ENCODE measurements around the gene ATXN2L. TPM values are rescaled to one million over a fixed set of nuclear protein-coding genes. Genes with fewer than 3 reads are reported as not detected.

The ATXN2L gene
- total and polyA plus RNA-seq, 3 experiments from 2014 or later, result 31.0 to 267 (median 266) TPM

- Histone ChIP-seq H3K27me3 (ENCODE audit: insufficient read depth, low read length, poor library complexity, severe bottlenecking) (no peaks in the 10 kb centered on the region), H3K27ac (ENCODE audit: low read depth, low read length) (no peak overlapping the region), H3K4me3 (ENCODE audit: low read length) (no peak overlapping the region), H3K9me3 (ENCODE audit: low read length) (no peaks in the 10 kb centered on the region), H3K4me1 (ENCODE audit: insufficient read depth, low read length) (no peaks in the 10 kb centered on the region), H3K36me3 (ENCODE audit: insufficient read depth, low read length) (peaks cover 41% of the 10 kb centered on the region)
- CTCF ChIA-PET, result no interaction called here
- no peak for DNase-seq
- Mint-ChIP-seq H3K27ac (peak overlapping the region in 1 of 8 donors; percentile 46), H3K36me3 (peaks cover 0 to 73% (median 8%) of the 10 kb centered on the region in 3 donors), H3K4me1 (peaks cover 0 to 2% (median 0%) of the 10 kb centered on the region in 3 donors), H3K27me3 (no peaks in the 10 kb centered on the region), H3K4me3 (peak overlapping the region in 1 of 7 donors; percentile 48), H3K9me3 (no peaks in the 10 kb centered on the region)
- POLR2A ChIA-PET, result interaction anchor here (0.7 to 1.2 kb wide), 2 partner anchors 24 to 25 kb away, joined by 3 to 4 read pairs; partner anchors contain the start of gene SH2B1
These were observed 16.3 kb downstream of the ATXN2L start for GRCh38 chr16:28839004-28839639.

- Mint-ChIP-seq H3K27ac (peak overlapping the region in 2 of 8 donors; percentile 8 to 93), H3K27me3 (no peaks in the 10 kb centered on the region), H3K4me3 (peak overlapping the region in 1 of 7 donors; percentile 36), H3K36me3 (peaks cover 0 to 73% (median 5%) of the 10 kb centered on the region in 3 donors), H3K4me1 (peaks cover 5 to 6% (median 5%) of the 10 kb centered on the region in 3 donors), H3K9me3 (no peaks in the 10 kb centered on the region)
- H3K27me3 ChIP-seq (ENCODE audit: insufficient read depth, low read length, poor library complexity, severe bottlenecking), result no peaks in the 10 kb centered on the region
- H3K4me1 ChIP-seq (ENCODE audit: insufficient read depth, low read length), result peaks cover 4% of the 10 kb centered on the region
- no peaks in the 10 kb centered on the region for H3K9me3 ChIP-seq (ENCODE audit: low read length)
- no peak overlapping the region for H3K4me3 ChIP-seq (ENCODE audit: low read length)
- no peak overlapping the region for H3K27ac ChIP-seq (ENCODE audit: low read depth, low read length)
- H3K36me3 ChIP-seq (ENCODE audit: insufficient read depth, low read length), result peaks cover 41% of the 10 kb centered on the region
- CTCF ChIA-PET, result no interaction called here
- POLR2A ChIA-PET, result interaction anchor here (0.7 kb wide), 1 partner anchor 24 kb away, joined by 4 read pairs; the partner anchor contains the start of gene SH2B1
- no peak for DNase-seq
These were observed 17.1 kb downstream of the ATXN2L start for GRCh38 chr16:28839899-28840298.

GRCh38 chr16:28842696-28843095 lies 19.9 kb downstream of the ATXN2L start:
- H3K27me3 ChIP-seq (ENCODE audit: insufficient read depth, low read length, poor library complexity, severe bottlenecking), result no peaks in the 10 kb centered on the region
- H3K4me1 Mint-ChIP-seq, result peaks cover 26 to 32% (median 30%) of the 10 kb centered on the region in 3 donors
- POLR2A ChIA-PET, result interaction anchor here (1.0 kb wide), 1 partner anchor 20 kb away, joined by 3 read pairs; the partner anchor contains the start of gene ATXN2L
- H3K27me3 Mint-ChIP-seq, result no peaks in the 10 kb centered on the region
- H3K36me3 ChIP-seq (ENCODE audit: insufficient read depth, low read length), result peaks cover 30% of the 10 kb centered on the region
- H3K9me3 Mint-ChIP-seq, result no peaks in the 10 kb centered on the region
- CTCF ChIA-PET, result interaction anchor here (1.4 to 7.5 kb wide), 4 partner anchors 20 to 102 kb away, joined by 3 to 42 read pairs (median 8); partner anchors contain the start of genes ATXN2L and SH2B1
- no peak for DNase-seq
- H3K4me3 Mint-ChIP-seq, result peak overlapping the region in 1 of 7 donors; percentile 75
- H3K27ac ChIP-seq (ENCODE audit: low read depth, low read length), result no peak overlapping the region
- peaks cover 26% of the 10 kb centered on the region for H3K4me1 ChIP-seq (ENCODE audit: insufficient read depth, low read length)
- no peak overlapping the region for H3K4me3 ChIP-seq (ENCODE audit: low read length)
- H3K27ac Mint-ChIP-seq, result no peak overlapping the region
- no peaks in the 10 kb centered on the region for H3K9me3 ChIP-seq (ENCODE audit: low read length)
- H3K36me3 Mint-ChIP-seq, result peaks cover 0 to 61% (median 3%) of the 10 kb centered on the region in 3 donors

GRCh38 chr16:28843766-28844165 lies 21.0 kb downstream of the ATXN2L start:
- no peaks in the 10 kb centered on the region for H3K27me3 Mint-ChIP-seq
- H3K4me1 ChIP-seq (ENCODE audit: insufficient read depth, low read length), result peaks cover 26% of the 10 kb centered on the region
- ChIA-PET POLR2A (interaction anchor here (1.7 kb wide), 1 partner anchor 20 kb away, joined by 8 read pairs; the partner anchor contains the start of gene SH2B1), CTCF (interaction anchor here (1.4 to 7.5 kb wide), 3 partner anchors 20 to 101 kb away, joined by 4 to 42 read pairs (median 13); partner anchors contain the start of genes ATXN2L and SH2B1)
- H3K4me1 Mint-ChIP-seq, result peaks cover 26 to 33% (median 30%) of the 10 kb centered on the region in 3 donors
- H3K27ac Mint-ChIP-seq, result peak overlapping the region in 4 of 8 donors; percentile 17 to 84 (median 48)
- no peaks in the 10 kb centered on the region for H3K9me3 Mint-ChIP-seq
- H3K4me3 ChIP-seq (ENCODE audit: low read length), result no peak overlapping the region
- H3K27me3 ChIP-seq (ENCODE audit: insufficient read depth, low read length, poor library complexity, severe bottlenecking), result no peaks in the 10 kb centered on the region
- no peaks in the 10 kb centered on the region for H3K9me3 ChIP-seq (ENCODE audit: low read length)
- H3K27ac ChIP-seq (ENCODE audit: low read depth, low read length), result no peak overlapping the region
- H3K4me3 Mint-ChIP-seq, result no peak overlapping the region
- peaks cover 27% of the 10 kb centered on the region for H3K36me3 ChIP-seq (ENCODE audit: insufficient read depth, low read length)
- peaks cover 0 to 53% (median 3%) of the 10 kb centered on the region in 3 donors for H3K36me3 Mint-ChIP-seq
- DNase-seq, result no peak

GRCh38 chr16:28844226-28844885 lies 21.6 kb downstream of the ATXN2L start:
- POLR2A ChIA-PET, result interaction anchor here (1.1 to 1.7 kb wide), 2 partner anchors 19 to 22 kb away, joined by 4 to 8 read pairs; partner anchors contain the start of genes ATXN2L and SH2B1
- H3K27ac Mint-ChIP-seq, result peak overlapping the region in 7 of 8 donors; percentile 11 to 98 (median 94)

GRCh38 chr16:28845293-28845692 lies 22.5 kb downstream of the ATXN2L start:
- ChIA-PET POLR2A (interaction anchor here (0.7 to 2.1 kb wide), 5 partner anchors 11 to 23 kb away, joined by 3 to 35 read pairs (median 4); partner anchors contain the start of genes ATXN2L and SH2B1), CTCF (interaction anchor here (3.4 to 7.5 kb wide), 2 partner anchors 18 to 99 kb away, joined by 13 to 42 read pairs; partner anchors contain the start of gene SH2B1)
- no peaks in the 10 kb centered on the region for H3K9me3 Mint-ChIP-seq
- peak overlapping the region; percentile 90 to 95 (median 94) for H3K4me3 Mint-ChIP-seq
- peaks cover 28 to 41% (median 30%) of the 10 kb centered on the region in 3 donors for H3K4me1 Mint-ChIP-seq
- Histone ChIP-seq H3K27ac (ENCODE audit: low read depth, low read length) (peak overlapping the region; percentile 79), H3K9me3 (ENCODE audit: low read length) (no peaks in the 10 kb centered on the region), H3K4me3 (ENCODE audit: low read length) (peak overlapping the region; percentile 90), H3K36me3 (ENCODE audit: insufficient read depth, low read length) (peaks cover 27% of the 10 kb centered on the region), H3K4me1 (ENCODE audit: insufficient read depth, low read length) (peaks cover 26% of the 10 kb centered on the region), H3K27me3 (ENCODE audit: insufficient read depth, low read length, poor library complexity, severe bottlenecking) (no peaks in the 10 kb centered on the region)
- peak overlapping the region; percentile 84 to 99 (median 94) for H3K27ac Mint-ChIP-seq
- H3K36me3 Mint-ChIP-seq, result peaks cover 0 to 52% (median 3%) of the 10 kb centered on the region in 3 donors
- no peaks in the 10 kb centered on the region for H3K27me3 Mint-ChIP-seq
- no peak for DNase-seq

More at GRCh38 chr16:28844226-28844885, 21.6 kb downstream of the ATXN2L start:
- Histone ChIP-seq H3K4me3 (ENCODE audit: low read length) (no peak overlapping the region), H3K9me3 (ENCODE audit: low read length) (no peaks in the 10 kb centered on the region), H3K27me3 (ENCODE audit: insufficient read depth, low read length, poor library complexity, severe bottlenecking) (no peaks in the 10 kb centered on the region), H3K36me3 (ENCODE audit: insufficient read depth, low read length) (peaks cover 27% of the 10 kb centered on the region), H3K4me1 (ENCODE audit: insufficient read depth, low read length) (peaks cover 26% of the 10 kb centered on the region), H3K27ac (ENCODE audit: low read depth, low read length) (no peak overlapping the region)
- CTCF ChIA-PET, result interaction anchor here (1.4 to 7.5 kb wide), 3 partner anchors 19 to 100 kb away, joined by 4 to 42 read pairs (median 13); partner anchors contain the start of genes ATXN2L and SH2B1
- DNase-seq, result no peak
- Mint-ChIP-seq H3K4me1 (peaks cover 26 to 36% (median 30%) of the 10 kb centered on the region in 3 donors), H3K4me3 (peak overlapping the region; percentile 46 to 95 (median 91)), H3K9me3 (no peaks in the 10 kb centered on the region), H3K36me3 (peaks cover 0 to 53% (median 3%) of the 10 kb centered on the region in 3 donors), H3K27me3 (no peaks in the 10 kb centered on the region)

- peaks cover 27% of the 10 kb centered on the region for H3K36me3 ChIP-seq (ENCODE audit: insufficient read depth, low read length)
- no peaks in the 10 kb centered on the region for H3K27me3 ChIP-seq (ENCODE audit: insufficient read depth, low read length, poor library complexity, severe bottlenecking)
- Mint-ChIP-seq H3K9me3 (no peaks in the 10 kb centered on the region), H3K27me3 (no peaks in the 10 kb centered on the region), H3K4me1 (peaks cover 28 to 41% (median 30%) of the 10 kb centered on the region in 3 donors), H3K4me3 (peak overlapping the region; percentile 90 to 95 (median 94)), H3K36me3 (peaks cover 0 to 52% (median 3%) of the 10 kb centered on the region in 3 donors), H3K27ac (peak overlapping the region; percentile 84 to 99 (median 94))
- no peaks in the 10 kb centered on the region for H3K9me3 ChIP-seq (ENCODE audit: low read length)
- peak overlapping the region; percentile 90 for H3K4me3 ChIP-seq (ENCODE audit: low read length)
- peaks cover 26% of the 10 kb centered on the region for H3K4me1 ChIP-seq (ENCODE audit: insufficient read depth, low read length)
- H3K27ac ChIP-seq (ENCODE audit: low read depth, low read length), result peak overlapping the region; percentile 79
- no peak for DNase-seq
- ChIA-PET CTCF (interaction anchor here (1.2 to 7.5 kb wide), 7 partner anchors 11 to 105 kb away, joined by 4 to 42 read pairs (median 7); partner anchors contain the start of genes ATXN2L, NFATC2IP and SH2B1), POLR2A (interaction anchor here (0.7 to 2.5 kb wide), 5 partner anchors 11 to 23 kb away, joined by 3 to 35 read pairs (median 3); partner anchors contain the start of genes ATXN2L and SH2B1)
These were observed 22.9 kb downstream of the ATXN2L start for GRCh38 chr16:28845761-28846079.

Measured in CD8-positive, alpha-beta memory T cell (primary cell).